ENCODE results near the gene YARS1.

Gene YARS1

GRCh38 chr1:32748348-32748747 lies 68.8 kb downstream of the YARS1 start:
- Histone ChIP-seq H3K27ac (no peak overlapping the region), H3K4me3 (no peak overlapping the region)
- no peak for DNase-seq (ENCODE audit: low spot score)
- no peak for TF ChIP-seq CTCF (IDR thresholded peaks at IDR 0.05)

GRCh38 chr1:32746130-32746529 lies 71.0 kb downstream of the YARS1 start:
- Histone ChIP-seq H3K27ac (no peak overlapping the region), H3K4me3 (no peak overlapping the region)
- no peak for TF ChIP-seq CTCF (IDR thresholded peaks at IDR 0.05)
- DNase-seq (ENCODE audit: low spot score) = no peak

- DNase-seq (ENCODE audit: low spot score) = no peak
- Histone ChIP-seq H3K4me3 (no peak overlapping the region), H3K27ac (no peak overlapping the region)
- no peak for TF ChIP-seq CTCF (IDR thresholded peaks at IDR 0.05)
Observed at GRCh38 chr1:32744071-32744425, 73.1 kb downstream of the YARS1 start.

GRCh38 chr1:32743380-32744070 lies 73.6 kb downstream of the YARS1 start:
- Histone ChIP-seq H3K4me3 (peak overlapping the region; percentile 91), H3K27ac (peak overlapping the region in 1 of 2 donors; percentile 77)
- TF ChIP-seq CTCF (IDR thresholded peaks at IDR 0.05) = no peak
- no peak for DNase-seq (ENCODE audit: low spot score)

- DNase-seq (ENCODE audit: low spot score) = no peak
- Histone ChIP-seq H3K27ac (peak overlapping the region; percentile 77), H3K4me3 (peak overlapping the region; percentile 91)
- no peak for TF ChIP-seq CTCF (IDR thresholded peaks at IDR 0.05)
Observed at GRCh38 chr1:32742956-32743355, 74.2 kb downstream of the YARS1 start.

- DNase-seq (ENCODE audit: low spot score) = no peak
- H3K27ac ChIP-seq = peak overlapping the region; percentile 77
- H3K4me3 ChIP-seq = peak overlapping the region; percentile 91
- no peak for TF ChIP-seq CTCF (IDR thresholded peaks at IDR 0.05)
Observed at GRCh38 chr1:32742199-32742947, 74.8 kb downstream of the YARS1 start.

All from coronary artery (tissue), 2 donors.